Breast epithelium (tissue), 4 donors: ENCODE data around the gene NPHP4. TPM values are rescaled to one million over a fixed set of nuclear protein-coding genes. Genes with fewer than 3 reads are reported as not detected.

Experiments used
- DNase-seq, 2 donors: peaks; one replicate each; pipeline ENCODE4 v3.0.0-alpha.2; 2019; ENCODE audit warnings: low spot score in 2 of 2
- H3K27ac ChIP-seq, 2 donors: fragments of 200-600 bp; sonication (generic) in 1 of 2; one replicate each; pipeline ENCODE4 v1.5.1; 2016 to 2019; ENCODE audit warnings: mild to moderate bottlenecking in 1 of 2
- H3K27me3 ChIP-seq, 2 donors: fragments of 200-600 bp; sonication (generic) in 1 of 2; one replicate each; pipeline versions ENCODE4 v1.5.1 to v1.6.0; 2017 to 2019; ENCODE audit warnings: control low read depth in 1 of 2, mild to moderate bottlenecking in 1 of 2
- H3K36me3 ChIP-seq: fragments of 200-600 bp; one replicate; pipeline ENCODE4 v1.5.1; 2019
- H3K4me1 ChIP-seq, 2 donors: fragments of 200-600 bp; sonication (generic); one replicate each; pipeline ENCODE4 v1.5.1; 2016 to 2019; ENCODE audit warnings: control low read depth in 1 of 2
- H3K4me3 ChIP-seq, 3 donors: fragments of 200-600 bp; sonication (generic); 1 replicate in 2 of 3; 2 replicates in 1 of 3; pipeline ENCODE4 v1.5.1; 2016 to 2019; ENCODE audit warnings: mild to moderate bottlenecking in 3 of 3, moderate library complexity in 2 of 3
- H3K9me3 ChIP-seq, 2 donors: fragments of 200-600 bp; sonication (generic) in 1 of 2; one replicate each; pipeline ENCODE4 v1.5.1; 2016 to 2019; ENCODE audit warnings: control low read depth in 1 of 2
- CTCF ChIP-seq, 3 donors: fragments of 450-650 bp; IDR thresholded peaks; one replicate each; pipeline ENCODE4 v1.5.1; 2016 to 2017; ENCODE audit warnings: antibody characterized with exemption in 3 of 3, mild to moderate bottlenecking in 3 of 3, moderate library complexity in 3 of 3
- POLR2A ChIP-seq: fragments of 450-650 bp; IDR thresholded peaks from one replicate; pipeline ENCODE4 v1.6.1; 2016; ENCODE audit warnings: antibody characterized with exemption, mild to moderate bottlenecking, moderate library complexity
- POLR2AphosphoS5 ChIP-seq, 3 donors: sonication (generic); formaldehyde crosslinking; IDR thresholded peaks; one replicate each; pipeline ENCODE4 v1.6.1; 2017; ENCODE audit warnings: antibody characterized with exemption in 3 of 3
- intact Hi-C: fragments of 100-400 bp; cut with DNase I; formaldehyde crosslinking; loops from one replicate; pipeline ENCODE4 v1.15.1; 2023; ENCODE audit warnings: low total_unique reads
- total RNA-seq, 3 donors: library from RNA; depleted of rRNA; stranded (reverse); fragments of >200 nt; gene quantifications; one replicate each; pipeline ENCODE4 v1.1.0, GENCODE V29; 2016

NPHP4 gene
- total RNA-seq, 3 donors from 2014 or later, result 7.0 to 18.7 (median 18.1) TPM

- intact Hi-C loops, result no loop called here
- no peak for DNase-seq
- Histone ChIP-seq H3K4me3 (no peak overlapping the region), H3K9me3 (no peaks in the 10 kb centered on the region), H3K27me3 (no peaks in the 10 kb centered on the region), H3K36me3 (no peaks in the 10 kb centered on the region), H3K4me1 (no peaks in the 10 kb centered on the region), H3K27ac (no peak overlapping the region)
- TF ChIP-seq POLR2A (no peak), CTCF (IDR thresholded peaks at IDR 0.05) (no peak), POLR2AphosphoS5 (IDR thresholded peaks at IDR 0.05) (no peak)
Observed at GRCh38 chr1:5859766-5860165, 132.5 kb downstream of the NPHP4 start.

- intact Hi-C loops, result no loop called here
- Histone ChIP-seq H3K27me3 (no peaks in the 10 kb centered on the region), H3K27ac (no peak overlapping the region), H3K36me3 (no peaks in the 10 kb centered on the region), H3K4me1 (no peaks in the 10 kb centered on the region), H3K9me3 (peaks cover 0 to 4% of the 10 kb centered on the region in 2 donors), H3K4me3 (no peak overlapping the region)
- no peak for TF ChIP-seq POLR2AphosphoS5 (IDR thresholded peaks at IDR 0.05)
- no peak for TF ChIP-seq POLR2A
- TF ChIP-seq CTCF (IDR thresholded peaks at IDR 0.05), result no peak
- DNase-seq, result no peak
Observed at GRCh38 chr1:5858844-5859407, 133.3 kb downstream of the NPHP4 start.

GRCh38 chr1:5858246-5858645, 134.0 kb downstream of the NPHP4 start:
- intact Hi-C loops, result no loop called here

GRCh38 chr1:5857508-5858090, 134.6 kb downstream of the NPHP4 start:
- H3K9me3 ChIP-seq, result peaks cover 0 to 9% of the 10 kb centered on the region in 2 donors
- H3K4me3 ChIP-seq, result no peak overlapping the region
- TF ChIP-seq CTCF (IDR thresholded peaks at IDR 0.05), result no peak
- TF ChIP-seq POLR2AphosphoS5 (IDR thresholded peaks at IDR 0.05), result no peak
- no peak for TF ChIP-seq POLR2A
- no peaks in the 10 kb centered on the region for H3K36me3 ChIP-seq
- intact Hi-C loops, result no loop called here
- no peak for DNase-seq
- no peak overlapping the region for H3K27ac ChIP-seq
- peaks cover 0 to 3% of the 10 kb centered on the region in 2 donors for H3K27me3 ChIP-seq
- no peaks in the 10 kb centered on the region for H3K4me1 ChIP-seq

More at GRCh38 chr1:5858246-5858645, 134.0 kb downstream of the NPHP4 start:
- TF ChIP-seq POLR2AphosphoS5 (IDR thresholded peaks at IDR 0.05), result no peak
- TF ChIP-seq CTCF (IDR thresholded peaks at IDR 0.05), result no peak
- TF ChIP-seq POLR2A, result no peak
- Histone ChIP-seq H3K27ac (no peak overlapping the region), H3K9me3 (peaks cover 0 to 8% of the 10 kb centered on the region in 2 donors), H3K4me1 (no peaks in the 10 kb centered on the region), H3K4me3 (no peak overlapping the region), H3K27me3 (no peaks in the 10 kb centered on the region), H3K36me3 (no peaks in the 10 kb centered on the region)
- no peak for DNase-seq

GRCh38 chr1:5857011-5857410, 135.2 kb downstream of the NPHP4 start:
- no peaks in the 10 kb centered on the region for H3K36me3 ChIP-seq
- H3K9me3 ChIP-seq, result peaks cover 0 to 13% of the 10 kb centered on the region in 2 donors
- H3K4me1 ChIP-seq, result no peaks in the 10 kb centered on the region
- H3K27me3 ChIP-seq, result peaks cover 0 to 6% of the 10 kb centered on the region in 2 donors
- H3K27ac ChIP-seq, result no peak overlapping the region
- intact Hi-C loops, result no loop called here
- TF ChIP-seq POLR2A, result no peak
- TF ChIP-seq CTCF (IDR thresholded peaks at IDR 0.05), result no peak
- no peak for TF ChIP-seq POLR2AphosphoS5 (IDR thresholded peaks at IDR 0.05)
- H3K4me3 ChIP-seq, result no peak overlapping the region
- no peak for DNase-seq
